Mammary epithelial cell (primary cell): ENCODE data around the gene ADCY9.
"Not testable (repeated sequence)": the region's sequence is repeated elsewhere in the genome, so short reads cannot be mapped to it uniquely, and the experiment has no call there.

Experiments used
- EZH2 ChIP-seq: IDR thresholded peaks from 2 replicates; pipeline ENCODE4 v1.6.1; 2012; ENCODE audit warnings: low read length, inconsistent platforms, borderline replicate concordance
- TF ChIP-seq, protein P1 (sequence below), 2 donors: IDR thresholded peaks in 1 of 2; conservative IDR thresholded peaks in 1 of 2; 2 replicates each; pipeline ENCODE4 v1.5.1; 2011 to 2012; ENCODE audit warnings: inconsistent platforms in 2 of 2, low read length in 2 of 2, mild to moderate bottlenecking in 2 of 2, control low read depth in 1 of 2, low read depth in 1 of 2; ENCODE audit not compliant: insufficient read depth in 1 of 2; ENCODE audit errors: extremely low read depth in 1 of 2

GRCh38 chr16:3942146-3942545, 174.1 kb downstream of the ADCY9 start:
- TF ChIP-seq, protein P1, sequence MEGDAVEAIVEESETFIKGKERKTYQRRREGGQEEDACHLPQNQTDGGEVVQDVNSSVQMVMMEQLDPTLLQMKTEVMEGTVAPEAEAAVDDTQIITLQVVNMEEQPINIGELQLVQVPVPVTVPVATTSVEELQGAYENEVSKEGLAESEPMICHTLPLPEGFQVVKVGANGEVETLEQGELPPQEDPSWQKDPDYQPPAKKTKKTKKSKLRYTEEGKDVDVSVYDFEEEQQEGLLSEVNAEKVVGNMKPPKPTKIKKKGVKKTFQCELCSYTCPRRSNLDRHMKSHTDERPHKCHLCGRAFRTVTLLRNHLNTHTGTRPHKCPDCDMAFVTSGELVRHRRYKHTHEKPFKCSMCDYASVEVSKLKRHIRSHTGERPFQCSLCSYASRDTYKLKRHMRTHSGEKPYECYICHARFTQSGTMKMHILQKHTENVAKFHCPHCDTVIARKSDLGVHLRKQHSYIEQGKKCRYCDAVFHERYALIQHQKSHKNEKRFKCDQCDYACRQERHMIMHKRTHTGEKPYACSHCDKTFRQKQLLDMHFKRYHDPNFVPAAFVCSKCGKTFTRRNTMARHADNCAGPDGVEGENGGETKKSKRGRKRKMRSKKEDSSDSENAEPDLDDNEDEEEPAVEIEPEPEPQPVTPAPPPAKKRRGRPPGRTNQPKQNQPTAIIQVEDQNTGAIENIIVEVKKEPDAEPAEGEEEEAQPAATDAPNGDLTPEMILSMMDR (conservative IDR thresholded peaks at IDR 0.05 in 1 of 2, IDR thresholded peaks at IDR 0.05 in 1 of 2; ENCODE audit: extremely low read depth in 1 of 2, insufficient read depth in 1 of 2, low read depth in 1 of 2, low read length in 2 of 2): not testable (repeated sequence)
- TF ChIP-seq EZH2: not testable (repeated sequence)
